ENCODE measurements around the gene AKR7A3.

GRCh38 chr1:19273106-19273843, 15.3 kb downstream of the AKR7A3 start:
- TF ChIP-seq SUZ12 (IDR thresholded peaks at IDR 0.05; ENCODE audit: extremely low read depth, insufficient read depth, insufficient read length) (no peak), ZNF274 (IDR thresholded peaks at IDR 0.05; ENCODE audit: low read depth, low read length) (no peak), YY1 (IDR thresholded peaks at IDR 0.05; ENCODE audit: insufficient read depth, insufficient read length) (no peak)
